ENCODE data around the gene HRAS. TPM values are rescaled to one million over a fixed set of nuclear protein-coding genes. Genes with fewer than 3 reads are reported as not detected.

The HRAS gene
- polyA plus RNA-seq, 2 of the 4 experiments (the other 2 are of a cell fraction) = 56.3 to 86.9 TPM

DNA sequence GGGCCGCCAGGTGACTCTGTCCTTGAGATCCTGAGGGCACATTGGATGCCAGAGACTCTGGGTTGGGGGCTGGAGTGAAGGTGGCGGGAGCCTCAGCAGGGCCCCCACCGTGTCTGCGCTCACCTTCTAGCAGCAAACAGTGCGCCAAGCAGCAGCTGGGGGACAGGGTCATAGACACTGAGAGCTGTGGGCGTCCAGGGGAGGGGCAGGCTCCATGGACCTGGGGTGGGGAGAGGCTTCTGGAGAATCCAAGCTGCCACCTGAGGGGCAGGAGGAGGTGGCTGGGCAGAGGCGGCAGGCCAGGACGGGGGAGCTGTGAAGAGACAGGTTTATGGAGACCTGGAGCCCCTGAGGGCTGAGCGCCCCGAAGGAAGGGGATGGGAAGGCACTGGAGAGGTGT is 48.9 kb upstream of the HRAS start:
- ChIA-PET CTCF (interaction anchor here (1.3 kb wide), 2 partner anchors 32 to 65 kb away, joined by 3 to 4 read pairs; partner anchors contain the start of gene IRF7), POLR2A (no interaction called here)
- TF ChIP-seq HMGXB4 (CRISPR knock-in tag; IDR thresholded peaks at IDR 0.05; ENCODE audit: borderline replicate concordance) (no peak), CEBPB (IDR thresholded peaks at IDR 0.05) (no peak), RNF2 (IDR thresholded peaks at IDR 0.05; ENCODE audit: borderline replicate concordance, low read depth) (no peak), SMC3 (IDR thresholded peaks at IDR 0.05) (no peak), ZFP36 (IDR thresholded peaks at IDR 0.05; ENCODE audit: borderline replicate concordance, partially characterized antibody) (no peak), CHD2 (IDR thresholded peaks at IDR 0.05; ENCODE audit: low read length, partially characterized antibody) (no peak), HEYL (CRISPR knock-in tag; IDR thresholded peaks at IDR 0.05) (no peak), POLR2AphosphoS2 (conservative IDR thresholded peaks at IDR 0.05; ENCODE audit: low read length) (no peak), RAD21 (conservative IDR thresholded peaks at IDR 0.05 in 1 of 2, IDR thresholded peaks at IDR 0.05 in 1 of 2) (no peak), FOSB (CRISPR knock-in tag; IDR thresholded peaks at IDR 0.05) (no peak)
- TF ChIP-seq, protein P1, sequence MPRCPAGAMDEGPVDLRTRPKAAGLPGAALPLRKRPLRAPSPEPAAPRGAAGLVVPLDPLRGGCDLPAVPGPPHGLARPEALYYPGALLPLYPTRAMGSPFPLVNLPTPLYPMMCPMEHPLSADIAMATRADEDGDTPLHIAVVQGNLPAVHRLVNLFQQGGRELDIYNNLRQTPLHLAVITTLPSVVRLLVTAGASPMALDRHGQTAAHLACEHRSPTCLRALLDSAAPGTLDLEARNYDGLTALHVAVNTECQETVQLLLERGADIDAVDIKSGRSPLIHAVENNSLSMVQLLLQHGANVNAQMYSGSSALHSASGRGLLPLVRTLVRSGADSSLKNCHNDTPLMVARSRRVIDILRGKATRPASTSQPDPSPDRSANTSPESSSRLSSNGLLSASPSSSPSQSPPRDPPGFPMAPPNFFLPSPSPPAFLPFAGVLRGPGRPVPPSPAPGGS (IDR thresholded peaks at IDR 0.05) = no peak
- TF ChIP-seq, protein P2, sequence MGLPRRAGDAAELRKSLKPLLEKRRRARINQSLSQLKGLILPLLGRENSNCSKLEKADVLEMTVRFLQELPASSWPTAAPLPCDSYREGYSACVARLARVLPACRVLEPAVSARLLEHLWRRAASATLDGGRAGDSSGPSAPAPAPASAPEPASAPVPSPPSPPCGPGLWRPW (IDR thresholded peaks at IDR 0.05) = no peak
- no peak overlapping the region for H3K4me3 ChIP-seq
- H3K4me1 ChIP-seq = peaks cover 25% of the 10 kb centered on the region
- no peak overlapping the region for H3K27ac ChIP-seq
- ATAC-seq (no peak), FAIRE-seq (no peak), DNase-seq (ENCODE audit: low read depth in 1 of 2, low spot score in 1 of 2) (no peak)
- H3K9me3 ChIP-seq = no peaks in the 10 kb centered on the region
- 89% methylated on average over 10 of the region's 10 CpGs for WGBS (ENCODE audit: missing lambda C conversion rate)
- no peak overlapping the region for H3K4me2 ChIP-seq

- Histone ChIP-seq H3K9me3 (no peaks in the 10 kb centered on the region), H3K4me1 (peaks cover 20% of the 10 kb centered on the region), H3K4me3 (no peak overlapping the region), H3K27ac (no peak overlapping the region), H3K4me2 (no peak overlapping the region)
- WGBS (ENCODE audit: missing lambda C conversion rate) = 95% methylated on average over 17 of the region's 17 CpGs
- no peak for ATAC-seq
- ChIA-PET CTCF (interaction anchor here (1.1 kb wide), 1 partner anchor 20 kb away, joined by 3 read pairs; no protein-coding TSS in a partner anchor), POLR2A (no interaction called here)
- FAIRE-seq = no peak
- no peak for DNase-seq (ENCODE audit: low read depth in 1 of 2, low spot score in 1 of 2)
- TF ChIP-seq HOXA7 (CRISPR knock-in tag; IDR thresholded peaks at IDR 0.05) = no peak
- no peak for TF ChIP-seq RAD21 (conservative IDR thresholded peaks at IDR 0.05 in 1 of 2, IDR thresholded peaks at IDR 0.05 in 1 of 2)
- TF ChIP-seq, protein P3, sequence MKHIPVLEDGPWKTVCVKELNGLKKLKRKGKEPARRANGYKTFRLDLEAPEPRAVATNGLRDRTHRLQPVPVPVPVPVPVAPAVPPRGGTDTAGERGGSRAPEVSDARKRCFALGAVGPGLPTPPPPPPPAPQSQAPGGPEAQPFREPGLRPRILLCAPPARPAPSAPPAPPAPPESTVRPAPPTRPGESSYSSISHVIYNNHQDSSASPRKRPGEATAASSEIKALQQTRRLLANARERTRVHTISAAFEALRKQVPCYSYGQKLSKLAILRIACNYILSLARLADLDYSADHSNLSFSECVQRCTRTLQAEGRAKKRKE (CRISPR knock-in tag; IDR thresholded peaks at IDR 0.05; ENCODE audit: low read depth) = no peak
- no peak for TF ChIP-seq TFCP2L1 (CRISPR knock-in tag; IDR thresholded peaks at IDR 0.05)
- TF ChIP-seq BHLHE40 (IDR thresholded peaks at IDR 0.05; ENCODE audit: low read depth, low read length) = no peak
- no peak for TF ChIP-seq HEYL (CRISPR knock-in tag; IDR thresholded peaks at IDR 0.05)
- no peak for TF ChIP-seq ZFP36 (IDR thresholded peaks at IDR 0.05; ENCODE audit: borderline replicate concordance, partially characterized antibody)
- TF ChIP-seq JUNB (IDR thresholded peaks at IDR 0.05) = no peak
- TF ChIP-seq FOSB (CRISPR knock-in tag; IDR thresholded peaks at IDR 0.05) = no peak
- TF ChIP-seq FOXS1 (CRISPR knock-in tag; IDR thresholded peaks at IDR 0.05) = no peak
- no peak for TF ChIP-seq EHF (CRISPR knock-in tag; IDR thresholded peaks at IDR 0.05)
- TF ChIP-seq CEBPB (IDR thresholded peaks at IDR 0.05) = no peak
- no peak for TF ChIP-seq CBX2 (IDR thresholded peaks at IDR 0.05; ENCODE audit: borderline replicate concordance, low read depth)
- no peak for TF ChIP-seq RCOR1 (IDR thresholded peaks at IDR 0.05; ENCODE audit: low read depth, low read length)
- no peak for TF ChIP-seq USF2 (IDR thresholded peaks at IDR 0.05)
- TF ChIP-seq NFE2L2 (conservative IDR thresholded peaks at IDR 0.05; ENCODE audit: low read length) = no peak
- TF ChIP-seq ESRRA (IDR thresholded peaks at IDR 0.05; ENCODE audit: borderline replicate concordance, low read length) = no peak
- no peak for TF ChIP-seq POLR2A (IDR thresholded peaks at IDR 0.05; ENCODE audit: low read length)
Observed at GRCh38 chr11:581752-582151, 46.4 kb upstream of the HRAS start.

Data from A549 (cell line).